Left forelimb (tissue), 1 donor: Measurements from ENCODE around the gene TBC1D22A.
"Not testable (repeated sequence)": the region's sequence is repeated elsewhere in the genome, so short reads cannot be mapped to it uniquely, and the experiment has no call there.

Source experiments
- DNase-seq: peaks from one replicate; pipeline ENCODE4 v3.0.0-alpha.2; 2018; ENCODE audit warnings: low spot score

TBC1D22A gene

GRCh38 chr22:47047321-47048122 is 285.1 kb downstream of the TBC1D22A start:
- DNase-seq = no peak

GRCh38 chr22:47048123-47049077 is 285.9 kb downstream of the TBC1D22A start:
- DNase-seq = no peak

GRCh38 chr22:47049078-47049624 is 286.7 kb downstream of the TBC1D22A start:
- DNase-seq = no peak

- not testable (repeated sequence) for DNase-seq
Observed at GRCh38 chr22:47049736-47050400, 287.4 kb downstream of the TBC1D22A start.

- DNase-seq = no peak
Observed at GRCh38 chr22:47050401-47051051, 288.1 kb downstream of the TBC1D22A start.

GRCh38 chr22:47051441-47052071 is 289.1 kb downstream of the TBC1D22A start:
- no peak for DNase-seq

GRCh38 chr22:47052236-47053012 is 290.0 kb downstream of the TBC1D22A start:
- no peak for DNase-seq

GRCh38 chr22:47053013-47053725 is 290.7 kb downstream of the TBC1D22A start:
- DNase-seq = no peak

GRCh38 chr22:47053726-47054141 is 291.3 kb downstream of the TBC1D22A start:
- DNase-seq = no peak

- DNase-seq = no peak
Observed at GRCh38 chr22:47054231-47055072, 292.0 kb downstream of the TBC1D22A start.

GRCh38 chr22:47055073-47055355 is 292.6 kb downstream of the TBC1D22A start:
- no peak for DNase-seq

GRCh38 chr22:47055461-47055860 is 293.0 kb downstream of the TBC1D22A start:
- DNase-seq = no peak

- no peak for DNase-seq
Observed at GRCh38 chr22:47055921-47056320, 293.5 kb downstream of the TBC1D22A start.

GRCh38 chr22:47056361-47056760 is 293.9 kb downstream of the TBC1D22A start:
- DNase-seq = no peak

- no peak for DNase-seq
Observed at GRCh38 chr22:47056776-47057470, 294.5 kb downstream of the TBC1D22A start.

- DNase-seq = no peak
Observed at GRCh38 chr22:47057916-47058585, 295.6 kb downstream of the TBC1D22A start.

- DNase-seq = no peak
Observed at GRCh38 chr22:47059076-47059475, 296.6 kb downstream of the TBC1D22A start.
